Measurements from ENCODE around the gene CERS3.

The CERS3 gene

GRCh38 chr15:100526027-100526481 lies 2.7 kb downstream of the CERS3 start:
- DNase-seq, result peak; percentile 90

DNA sequence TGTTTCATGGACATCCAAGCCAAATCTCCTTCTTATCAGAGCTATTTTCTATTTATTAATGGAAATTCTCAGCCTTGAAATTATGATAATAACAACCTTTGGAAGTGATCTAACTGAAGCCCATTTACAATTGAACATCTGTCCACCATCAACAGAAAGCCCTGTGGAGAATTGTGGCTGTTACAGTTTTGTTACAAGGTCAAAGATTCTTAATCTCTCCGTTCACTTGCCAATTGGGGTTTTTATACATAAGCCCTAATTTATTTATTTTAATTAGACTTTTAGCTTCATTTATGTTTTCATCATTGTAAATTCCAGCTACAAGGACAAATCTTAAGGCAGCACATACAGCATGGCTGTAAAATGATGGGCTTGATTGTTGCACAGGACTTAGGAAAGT lies 3.3 kb downstream of the CERS3 start:
- no peak for DNase-seq

DNA sequence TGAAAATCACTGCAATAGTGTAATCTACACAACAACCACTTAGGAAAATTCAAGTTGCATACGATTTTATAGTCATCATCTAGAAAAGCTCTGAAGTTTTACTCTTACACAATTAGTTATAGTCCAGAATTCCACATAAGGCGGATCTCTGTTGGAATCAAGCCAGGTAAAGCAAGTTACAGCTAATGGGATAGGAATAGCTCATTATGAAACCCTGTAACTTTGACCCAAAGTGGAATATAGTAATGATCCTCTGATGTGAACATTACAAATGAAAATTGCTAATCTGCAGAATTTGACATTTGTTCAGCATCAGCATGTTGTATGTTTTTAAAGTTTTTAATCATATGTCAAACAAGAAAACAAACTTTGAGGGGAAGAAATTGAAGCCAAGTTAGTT lies 4.4 kb downstream of the CERS3 start:
- DNase-seq, result no peak

GRCh38 chr15:100521907-100522306 lies 6.8 kb downstream of the CERS3 start:
- DNase-seq, result no peak

DNA sequence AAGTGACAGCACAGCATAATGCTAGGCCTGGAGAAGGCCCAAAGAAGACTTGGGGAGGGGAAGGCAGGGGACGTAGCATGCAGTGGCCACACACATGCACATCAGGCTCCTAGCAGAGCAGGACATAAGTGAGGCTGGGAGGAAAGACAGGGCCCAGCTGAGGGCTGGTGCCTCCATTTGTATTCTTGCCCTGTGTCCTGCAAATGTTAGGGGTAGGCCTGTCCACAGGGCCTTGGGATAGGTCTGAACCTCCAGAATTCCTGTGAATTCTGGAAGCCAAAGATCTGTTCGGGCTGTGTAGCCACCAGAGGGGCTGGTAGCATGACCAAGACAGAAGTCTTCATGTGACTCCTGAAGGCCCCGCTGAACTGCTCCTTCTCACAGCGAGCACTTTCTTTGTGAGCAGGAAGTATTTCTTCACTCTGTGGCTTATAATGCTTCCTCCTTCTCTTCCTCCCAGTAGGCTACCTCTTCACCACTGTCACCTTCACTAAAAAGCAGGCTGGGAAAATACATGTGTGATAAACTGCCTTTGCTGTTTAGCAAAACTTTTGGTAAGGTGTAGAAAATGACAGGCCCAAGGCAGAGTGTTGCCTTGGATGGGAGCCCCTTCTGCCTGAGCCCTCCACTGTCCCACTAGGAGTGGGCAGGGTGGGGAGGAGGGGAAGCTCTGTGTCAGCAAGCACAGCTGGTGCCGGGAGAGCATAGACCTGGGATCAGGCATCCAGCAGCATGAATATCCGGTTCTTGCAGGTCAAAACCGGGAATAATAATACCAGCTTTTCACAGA lies 8.4 kb downstream of the CERS3 start:
- no peak for DNase-seq

- no peak for DNase-seq
Observed at GRCh38 chr15:100517846-100518245, 10.9 kb downstream of the CERS3 start.

GRCh38 chr15:100516643-100517512 lies 11.9 kb downstream of the CERS3 start:
- DNase-seq, result peak; percentile 52

- DNase-seq, result no peak
Observed at GRCh38 chr15:100515758-100516157, 13.0 kb downstream of the CERS3 start.

DNA sequence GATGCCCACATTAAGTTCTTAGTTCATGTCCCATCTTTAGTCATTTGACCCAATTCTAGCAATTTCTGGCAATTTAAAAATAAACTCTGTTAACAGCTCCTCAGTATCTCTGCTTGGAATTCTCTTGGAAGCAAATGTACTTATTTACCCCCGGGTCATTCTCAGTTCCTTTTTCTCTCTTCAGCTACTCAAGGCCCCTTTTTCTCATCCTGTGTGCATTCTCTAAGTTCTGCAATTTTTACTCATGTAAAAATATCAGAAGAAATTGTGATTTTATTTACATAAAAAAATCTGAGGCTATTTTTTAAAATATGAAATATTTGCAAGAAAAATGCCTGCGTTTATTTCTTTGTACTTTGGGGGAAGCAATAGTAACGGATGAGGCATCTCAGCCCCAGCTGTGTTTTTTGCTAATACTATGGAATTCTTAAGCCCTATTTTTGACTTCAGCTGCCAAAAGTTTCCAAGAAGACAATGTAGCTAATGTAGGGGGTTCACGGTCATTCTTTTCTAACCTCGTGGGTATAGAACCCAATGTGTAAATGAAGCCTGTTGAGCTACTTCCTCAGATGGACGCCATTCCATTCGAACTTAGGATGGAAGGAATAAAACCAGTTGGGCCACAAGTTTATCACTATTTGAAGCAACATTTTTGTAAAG lies 20.0 kb downstream of the CERS3 start:
- DNase-seq, result no peak

DNA sequence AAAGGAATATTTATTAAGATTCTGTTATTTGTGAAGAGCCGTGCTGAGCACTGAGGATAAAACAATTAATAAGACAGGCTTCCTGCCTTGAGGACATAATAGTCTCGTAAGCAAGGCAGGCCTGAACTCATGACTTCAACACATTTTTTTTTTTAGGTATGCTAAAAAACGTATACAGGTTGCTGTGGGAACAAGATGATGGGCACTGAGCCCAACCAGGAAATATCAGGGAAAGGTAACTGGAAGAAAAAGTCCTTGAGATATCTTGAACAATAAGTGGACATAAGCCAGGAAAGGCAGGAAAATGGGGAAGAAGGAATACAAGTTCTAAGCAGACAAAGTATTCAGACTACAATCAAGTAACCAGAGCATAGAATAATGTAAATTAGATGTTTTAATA lies 26.1 kb downstream of the CERS3 start:
- DNase-seq, result no peak

- no peak for DNase-seq
Observed at GRCh38 chr15:100501117-100501516, 27.6 kb downstream of the CERS3 start.

- no peak for DNase-seq
Observed at GRCh38 chr15:100500226-100500990, 28.3 kb downstream of the CERS3 start.

GRCh38 chr15:100495861-100496260 lies 32.9 kb downstream of the CERS3 start:
- DNase-seq, result no peak

GRCh38 chr15:100493213-100493612 lies 35.5 kb downstream of the CERS3 start:
- DNase-seq, result no peak

GRCh38 chr15:100484443-100484842 lies 44.3 kb downstream of the CERS3 start:
- peak; percentile 44 for DNase-seq

- no peak for DNase-seq
Observed at GRCh38 chr15:100483370-100483769, 45.4 kb downstream of the CERS3 start.

DNA sequence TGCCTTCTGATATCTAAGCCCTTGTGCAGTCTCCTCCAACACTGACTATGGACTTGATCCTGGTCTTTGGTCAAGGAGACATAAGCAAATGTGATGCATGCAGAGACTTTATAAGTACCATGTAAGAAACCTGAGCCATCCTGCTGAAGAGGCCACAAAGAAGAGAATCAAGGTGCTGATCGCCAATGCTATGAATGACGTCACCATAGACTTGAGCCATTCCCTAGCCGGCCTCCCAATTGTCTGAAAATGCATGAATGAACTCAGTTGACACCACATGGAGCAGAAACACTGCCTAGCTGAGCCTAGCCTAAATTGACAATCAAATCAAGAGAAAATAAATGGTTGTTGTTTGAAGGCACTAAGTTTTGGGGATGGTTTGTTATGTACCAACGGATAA lies 51.9 kb downstream of the CERS3 start:
- no peak for DNase-seq

DNA sequence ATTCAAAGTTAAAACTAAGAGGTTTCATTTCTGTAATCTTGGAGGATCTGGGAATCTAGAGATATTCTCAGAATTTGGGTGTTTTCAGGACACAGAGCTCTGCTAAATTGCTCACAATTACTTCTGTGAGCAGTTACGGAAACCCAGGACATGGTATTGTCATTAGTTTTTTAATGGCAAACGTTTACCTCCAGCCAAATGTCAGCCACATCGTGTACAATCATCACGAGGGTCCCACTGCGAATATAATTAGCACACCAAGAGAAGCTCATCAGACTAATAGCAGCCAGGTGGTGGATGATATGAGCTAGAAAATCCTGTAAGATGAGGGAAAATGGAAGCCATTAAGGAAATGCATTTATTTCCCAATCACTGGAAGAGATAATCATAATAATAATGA lies 56.0 kb downstream of the CERS3 start:
- DNase-seq, result no peak

GRCh38 chr15:100471933-100472332 lies 56.8 kb downstream of the CERS3 start:
- DNase-seq, result no peak

DNA sequence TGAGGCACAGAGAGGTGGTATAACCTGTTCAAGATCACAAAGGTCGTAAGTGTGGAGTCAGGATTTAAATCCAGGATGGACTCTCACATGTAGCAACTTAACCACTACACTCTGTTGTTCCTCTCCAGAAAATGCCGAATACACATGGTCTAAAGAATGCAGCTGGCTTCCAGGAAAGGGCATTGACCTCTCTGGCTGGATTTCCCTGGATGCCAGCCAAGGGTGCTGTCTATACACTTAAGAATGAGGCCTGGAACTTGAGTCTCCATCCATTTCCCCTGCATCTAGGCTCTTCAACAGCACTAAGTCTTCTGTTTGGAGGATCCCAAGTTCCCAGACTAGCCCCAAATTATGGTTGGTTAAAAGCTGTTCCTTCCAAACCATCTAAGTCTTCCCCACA lies 60.5 kb downstream of the CERS3 start:
- DNase-seq, result peak; percentile 71

- DNase-seq, result no peak
Observed at GRCh38 chr15:100466073-100466472, 62.7 kb downstream of the CERS3 start.

DNA sequence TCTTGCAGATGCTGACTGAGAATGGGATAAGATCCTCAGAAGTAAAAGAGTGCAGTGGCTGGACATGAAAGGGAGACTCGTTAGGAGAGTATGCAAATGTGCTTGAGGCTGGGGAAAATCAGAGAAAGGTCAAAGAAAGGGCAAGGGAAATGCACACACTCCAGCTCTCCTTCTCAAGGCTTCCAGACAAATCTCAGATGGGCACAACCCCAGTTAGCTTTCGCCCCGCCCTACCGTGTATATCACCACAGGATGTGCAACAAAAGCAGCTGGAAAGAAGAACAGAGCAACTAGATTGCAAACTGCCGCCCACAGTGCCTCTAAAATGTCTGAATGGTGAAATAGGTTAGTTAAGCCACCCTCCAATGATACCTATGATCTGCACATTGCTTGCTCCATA lies 63.9 kb downstream of the CERS3 start:
- DNase-seq, result no peak

DNA sequence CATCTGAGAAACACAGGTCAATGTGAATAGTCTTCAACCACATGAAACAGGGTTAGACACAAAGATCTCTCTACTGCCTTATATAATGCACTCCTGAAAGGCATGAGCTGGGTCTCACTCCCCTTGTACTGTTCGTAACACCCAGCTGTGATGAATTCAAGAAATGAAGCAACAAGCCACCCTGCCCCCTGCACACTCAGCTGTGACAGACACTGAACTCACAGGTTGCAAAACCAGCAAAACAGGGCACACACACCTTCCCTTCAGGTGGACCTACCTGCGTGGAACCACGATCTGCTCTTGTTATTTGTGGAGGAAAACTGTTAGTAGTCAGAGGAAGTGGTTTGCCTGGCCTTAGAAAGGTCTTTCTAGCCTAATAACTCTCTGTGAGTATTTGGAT lies 64.5 kb downstream of the CERS3 start:
- DNase-seq, result no peak

Measured in left hindlimb (tissue), 1 donor.